Endothelial cell of umbilical vein (primary cell): ENCODE results near the gene SPEN. TPM values are rescaled to one million over a fixed set of nuclear protein-coding genes. Genes with fewer than 3 reads are reported as not detected.

ENCODE experiments used
- BruUV-seq: library from RNA; stranded (reverse); fragments of 400-500 nt; replicated peaks from 2 replicates; lab custom pipeline; 2021; lab: Mats Ljungman, UMichigan
- CTCF ChIA-PET: fragments of 300-600, 350-600 bp; sonication (Branson Sonifier 250); formaldehyde crosslinking; loops from one replicate; lab custom pipeline; 2021; ENCODE audit warnings: antibody characterized with exemption, inconsistent platforms; lab: Charles Lee
- POLR2A ChIA-PET: fragments of 300-600, 350-600 bp; sonication (Branson Sonifier 250); formaldehyde crosslinking; loops from one replicate; lab custom pipeline; 2021; ENCODE audit warnings: antibody characterized with exemption, inconsistent platforms; lab: Charles Lee
- DNase-seq: peaks from one replicate; pipeline ENCODE4 v3.0.0-alpha.2; 2011; ENCODE audit warnings: low read depth, low spot score
- FAIRE-seq: peaks from 2 replicates; lab custom pipeline; 2011; peaks lifted over from hg19 to GRCh38; lab: Jason Lieb, UNC
- H2AFZ ChIP-seq: 2 replicates; pipeline ENCODE4 v1.6.0; 2012; ENCODE audit warnings: low read depth, low read length, control low read depth, inconsistent platforms
- H3K27ac ChIP-seq: 2 replicates; pipeline ENCODE4 v1.5.1; 2011; ENCODE audit warnings: low read depth, mild to moderate bottlenecking, control low read depth, low read length, moderate library complexity; ENCODE audit not compliant: insufficient read depth
- H3K27me3 ChIP-seq, 2 experiments: 2 replicates each; pipeline versions ENCODE4 v1.6.0 to v1.6.1; 2011; ENCODE audit warnings: low read length in 2 of 2, mixed read lengths in 1 of 2; ENCODE audit not compliant: control insufficient read depth in 2 of 2, insufficient read depth in 2 of 2
- H3K36me3 ChIP-seq, 2 experiments: 2 replicates in 1 of 2; 3 replicates in 1 of 2; pipeline ENCODE4 v1.5.1; 2011; ENCODE audit warnings: low read length in 2 of 2, mild to moderate bottlenecking in 1 of 2, moderate library complexity in 1 of 2; ENCODE audit not compliant: control insufficient read depth in 2 of 2, insufficient read depth in 2 of 2; ENCODE audit errors: extremely low read depth in 1 of 2
- H3K4me1 ChIP-seq: 3 replicates; pipeline ENCODE4 v1.5.1; 2011; ENCODE audit warnings: mild to moderate bottlenecking, low read length; ENCODE audit not compliant: control insufficient read depth, insufficient read depth; ENCODE audit errors: extremely low read depth
- H3K4me2 ChIP-seq: 2 replicates; pipeline ENCODE4 v1.6.1; 2011; ENCODE audit warnings: low read length, control low read depth, mixed read lengths; ENCODE audit not compliant: insufficient read depth
- H3K4me3 ChIP-seq, 3 experiments: fragments of 200-600 bp in 1 of 3; sonication (generic), shearing (Covaris generic) in 1 of 3; replicated peaks in 1 of 3; 2 replicates each; pipeline ENCODE4 v1.5.1; 2011 to 2016; ENCODE audit warnings: control low read depth in 3 of 3, low read length in 3 of 3, mild to moderate bottlenecking in 2 of 3, inconsistent platforms in 1 of 3, low read depth in 1 of 3, moderate library complexity in 1 of 3; ENCODE audit not compliant: insufficient read depth in 1 of 3
- H3K79me2 ChIP-seq: 2 replicates; pipeline ENCODE4 v1.6.0; 2012; ENCODE audit warnings: low read length, inconsistent platforms; ENCODE audit not compliant: control insufficient read depth, insufficient read depth
- H3K9ac ChIP-seq: replicated peaks from 2 replicates; pipeline ENCODE3; 2011; ENCODE audit warnings: low read length, control low read depth; ENCODE audit not compliant: insufficient read depth; ENCODE audit errors: extremely low read depth
- H3K9me1 ChIP-seq: replicated peaks from 3 replicates; pipeline ENCODE4 v1.6.0; 2011; ENCODE audit warnings: mild to moderate bottlenecking, low read length; ENCODE audit not compliant: control insufficient read depth, insufficient read depth; ENCODE audit errors: extremely low read depth
- H3K9me3 ChIP-seq: replicated peaks from 2 replicates; pipeline ENCODE4 v1.5.1; 2012; ENCODE audit warnings: low read length, inconsistent platforms; ENCODE audit not compliant: control insufficient read depth, insufficient read depth
- H4K20me1 ChIP-seq: replicated peaks from 2 replicates; pipeline ENCODE3; 2011; ENCODE audit warnings: mild to moderate bottlenecking, low read length; ENCODE audit not compliant: control insufficient read depth, insufficient read depth; ENCODE audit errors: extremely low read depth
- EZH2 ChIP-seq: IDR thresholded peaks from 2 replicates; pipeline ENCODE4 v1.6.1; 2012; ENCODE audit warnings: borderline replicate concordance, low read depth, mild to moderate bottlenecking, moderate library complexity, low read length, inconsistent platforms; ENCODE audit not compliant: severe bottlenecking
- FOS ChIP-seq: IDR thresholded peaks from 2 replicates; pipeline ENCODE4 v1.6.1; 2011; ENCODE audit warnings: mild to moderate bottlenecking, low read length, moderate library complexity, borderline replicate concordance; ENCODE audit not compliant: insufficient read depth
- GATA2 ChIP-seq: IDR thresholded peaks from 2 replicates; pipeline ENCODE4 v1.7.0; 2011; ENCODE audit warnings: low read depth, mild to moderate bottlenecking, moderate library complexity, mixed read lengths, low read length; ENCODE audit not compliant: insufficient read length, insufficient read depth
- JUN ChIP-seq: IDR thresholded peaks from 2 replicates; pipeline ENCODE4 v1.6.1; 2011; ENCODE audit warnings: borderline replicate concordance, low read depth; ENCODE audit not compliant: insufficient read length, insufficient read depth
- MYC ChIP-seq: IDR thresholded peaks from one replicate; pipeline ENCODE4 v1.6.1; 2011; ENCODE audit warnings: mild to moderate bottlenecking, low read depth, low read length
- POLR2A ChIP-seq: IDR thresholded peaks from 2 replicates; pipeline ENCODE4 v1.6.1; 2012; ENCODE audit warnings: low read depth, mild to moderate bottlenecking, control low read depth, low read length
- POLR2AphosphoS5 ChIP-seq: IDR thresholded peaks from 2 replicates; pipeline ENCODE4 v1.6.1; 2012; ENCODE audit warnings: low read depth, mild to moderate bottlenecking, control low read depth, low read length, moderate library complexity; ENCODE audit not compliant: insufficient read depth
- dilution Hi-C: fragments of 300-500 bp; cut with MboI; formaldehyde crosslinking; loops from one replicate; pipeline ENCODE4 v1.15.0; 2019; ENCODE audit warnings: low sequenced_read_pairs; ENCODE audit not compliant: extremely low pct_ligation_motif_present
- intact Hi-C: fragments of 100-400 bp; cut with micrococcal nuclease; formaldehyde crosslinking; loops from one replicate; pipeline ENCODE4 v1.10.0; 2022
- polyA plus RNA-seq, 4 experiments: library from polyadenylated mRNA; depleted of rRNA in 3 of 4; stranded (reverse) in 3 of 4; unstranded in 1 of 4; fragments of >200 nt; gene quantifications; 2 replicates each; pipeline versions ENCODE4 v1.2.1 to v1.2.3, GENCODE V29; 2011 to 2012; ENCODE audit warnings: missing spikeins in 1 of 4
- total RNA-seq: library from RNA; stranded (reverse); gene quantifications from 2 replicates; pipeline ENCODE4 v1.2.3, GENCODE V29; 2021
- TF ChIP-seq, protein P1 (sequence below), 2 donors: IDR thresholded peaks; 1 replicate in 1 of 2; 2 replicates in 1 of 2; pipeline ENCODE4 v1.5.1; 2011; ENCODE audit warnings: low read length in 2 of 2, mild to moderate bottlenecking in 2 of 2, moderate library complexity in 2 of 2, control low read depth in 1 of 2, inconsistent platforms in 1 of 2, low read depth in 1 of 2; ENCODE audit not compliant: insufficient read depth in 1 of 2; ENCODE audit errors: extremely low read depth in 1 of 2
- TF ChIP-seq, protein P2 (sequence below): IDR thresholded peaks from 2 replicates; pipeline ENCODE4 v1.6.1; 2011; ENCODE audit not compliant: insufficient read depth, insufficient read length

The SPEN gene
- total and polyA plus RNA-seq, 2 donors (not counting 3 experiments of a cell fraction or from before 2014, with no cell fraction given): 9.3 to 44.4 TPM

DNA sequence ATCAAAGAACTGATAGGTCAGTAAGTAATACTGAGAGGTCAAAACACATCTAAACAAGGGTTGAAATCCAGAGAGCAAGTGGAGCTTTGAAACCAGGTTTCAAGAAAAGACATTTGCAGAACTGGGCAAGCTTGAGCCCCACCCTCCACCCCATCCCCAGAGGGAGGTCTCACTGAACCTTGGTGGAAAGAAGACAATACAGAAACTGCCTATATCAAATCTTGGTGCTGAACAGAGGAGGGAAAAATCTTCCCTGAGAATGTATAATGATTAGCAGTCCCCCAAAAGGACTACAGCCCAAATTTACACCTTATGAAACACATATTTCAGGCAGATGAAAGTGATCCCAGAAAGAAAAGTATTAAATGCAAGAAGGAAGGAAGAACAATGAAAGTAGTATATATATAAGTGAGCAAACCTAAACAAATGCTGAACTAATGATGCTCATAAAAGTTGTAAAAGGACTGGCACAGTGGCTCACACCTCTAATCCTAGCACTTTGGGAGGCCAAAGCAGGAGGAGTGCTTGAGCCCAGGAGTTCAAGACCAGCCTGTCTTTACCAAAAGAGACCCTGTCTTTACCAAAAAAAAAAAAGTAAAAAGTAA is 116.0 kb downstream of the SPEN start:
- Histone ChIP-seq H3K27me3 (no peaks in the 10 kb centered on the region), H3K36me3 (no peaks in the 10 kb centered on the region), H3K9me1 (no peaks in the 10 kb centered on the region), H3K9me3 (no peaks in the 10 kb centered on the region), H3K4me3 (no peak overlapping the region), H2AFZ (no peak overlapping the region), H3K27ac (no peak overlapping the region), H3K9ac (no peak overlapping the region), H3K4me2 (no peak overlapping the region), H3K4me1 (peaks cover 23% of the 10 kb centered on the region), H3K79me2 (peaks cover 47% of the 10 kb centered on the region), H4K20me1 (no peaks in the 10 kb centered on the region)
- POLR2A ChIA-PET: no interaction called here
- dilution Hi-C loops (no loop called here), intact Hi-C loops (no loop called here)
- CTCF ChIA-PET: interaction anchor here (1.3 kb wide), 1 partner anchor 11 kb away, joined by 3 read pairs; no protein-coding TSS in a partner anchor
- no peak for TF ChIP-seq JUN
- no peak for TF ChIP-seq POLR2A
- no peak for TF ChIP-seq GATA2
- TF ChIP-seq, protein P1, sequence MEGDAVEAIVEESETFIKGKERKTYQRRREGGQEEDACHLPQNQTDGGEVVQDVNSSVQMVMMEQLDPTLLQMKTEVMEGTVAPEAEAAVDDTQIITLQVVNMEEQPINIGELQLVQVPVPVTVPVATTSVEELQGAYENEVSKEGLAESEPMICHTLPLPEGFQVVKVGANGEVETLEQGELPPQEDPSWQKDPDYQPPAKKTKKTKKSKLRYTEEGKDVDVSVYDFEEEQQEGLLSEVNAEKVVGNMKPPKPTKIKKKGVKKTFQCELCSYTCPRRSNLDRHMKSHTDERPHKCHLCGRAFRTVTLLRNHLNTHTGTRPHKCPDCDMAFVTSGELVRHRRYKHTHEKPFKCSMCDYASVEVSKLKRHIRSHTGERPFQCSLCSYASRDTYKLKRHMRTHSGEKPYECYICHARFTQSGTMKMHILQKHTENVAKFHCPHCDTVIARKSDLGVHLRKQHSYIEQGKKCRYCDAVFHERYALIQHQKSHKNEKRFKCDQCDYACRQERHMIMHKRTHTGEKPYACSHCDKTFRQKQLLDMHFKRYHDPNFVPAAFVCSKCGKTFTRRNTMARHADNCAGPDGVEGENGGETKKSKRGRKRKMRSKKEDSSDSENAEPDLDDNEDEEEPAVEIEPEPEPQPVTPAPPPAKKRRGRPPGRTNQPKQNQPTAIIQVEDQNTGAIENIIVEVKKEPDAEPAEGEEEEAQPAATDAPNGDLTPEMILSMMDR (IDR thresholded peaks at IDR 0.05; ENCODE audit: extremely low read depth in 1 of 2, insufficient read depth in 1 of 2, low read depth in 1 of 2, low read length in 2 of 2): no peak
- TF ChIP-seq MYC: no peak
- no peak for TF ChIP-seq POLR2AphosphoS5
- TF ChIP-seq FOS: no peak
- no peak for TF ChIP-seq EZH2
- TF ChIP-seq, protein P2, sequence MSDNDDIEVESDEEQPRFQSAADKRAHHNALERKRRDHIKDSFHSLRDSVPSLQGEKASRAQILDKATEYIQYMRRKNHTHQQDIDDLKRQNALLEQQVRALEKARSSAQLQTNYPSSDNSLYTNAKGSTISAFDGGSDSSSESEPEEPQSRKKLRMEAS: no peak
- no TSS peak for BruUV-seq
- DNase-seq: no peak
- no peak for FAIRE-seq
